ENCODE measurements around the gene LRIT2. TPM values are rescaled to one million over a fixed set of nuclear protein-coding genes. Genes with fewer than 3 reads are reported as not detected.

LRIT2 gene
- total RNA-seq, 1 experiment from 2014 or later: not detected

DNA sequence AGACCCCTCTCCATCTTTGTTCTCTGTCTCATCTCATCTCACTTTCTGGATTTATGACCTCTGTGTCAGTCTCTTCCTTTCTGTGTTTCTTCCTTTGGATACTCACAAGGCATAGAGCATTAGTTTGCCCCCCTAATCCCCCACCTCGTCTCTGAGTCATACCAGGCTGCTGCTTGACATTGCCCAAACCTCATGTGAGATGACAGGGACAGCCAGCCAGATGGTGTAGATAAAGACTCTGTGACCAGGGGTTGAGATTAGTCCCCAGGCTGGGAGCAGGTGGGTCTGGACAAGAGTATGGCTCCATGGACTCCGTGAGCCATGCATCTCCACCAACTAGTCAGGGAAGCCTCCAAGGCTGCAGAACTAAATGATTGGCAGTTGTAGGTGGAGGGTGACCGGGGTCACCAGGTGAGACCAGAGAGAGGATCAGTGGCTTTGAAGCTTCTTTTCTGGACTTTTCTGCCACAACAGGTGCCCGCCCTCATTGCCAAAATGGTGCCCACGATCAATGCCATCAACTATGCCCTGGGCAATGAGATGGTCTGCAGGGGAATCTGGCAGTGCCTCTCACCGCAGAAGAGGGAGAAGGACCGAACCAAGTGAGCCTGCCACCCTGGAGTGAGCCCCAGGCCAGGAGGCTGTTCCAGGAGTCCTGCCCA lies 32.8 kb upstream of the LRIT2 start:
- Histone ChIP-seq H3K9me3 (ENCODE audit: control insufficient read depth, insufficient read depth, low read depth, low read length) (no peaks in the 10 kb centered on the region), H3K27ac (ENCODE audit: low read length) (no peak overlapping the region), H3K27me3 (ENCODE audit: control insufficient read depth, insufficient read depth, low read length) (no peaks in the 10 kb centered on the region; the same call in 1 of the 2 replicates), H3K4me1 (ENCODE audit: control insufficient read depth, insufficient read depth, low read length) (no peaks in the 10 kb centered on the region), H3K36me3 (ENCODE audit: control insufficient read depth, insufficient read depth, low read length) (no peaks in the 10 kb centered on the region), H3K4me3 (ENCODE audit: low read depth in 2 of 2, low read length in 2 of 2) (no peak overlapping the region)
- intact Hi-C loops (cut with micrococcal nuclease; ENCODE audit: unreplicated experiment): no loop called here
- ATAC-seq (no peak), DNase-seq (ENCODE audit: low read depth, low spot score) (no peak)
- no TSS peak for BruUV-seq (replicated peaks)
- in situ Hi-C loops (cut with HindIII; ENCODE audit: low pct_unique_long_range_greater_than_20kb, low sequenced_read_pairs): no loop called here
- ChIA-PET POLR2A (no interaction called here), CTCF (no interaction called here)
- TF ChIP-seq, protein P1, sequence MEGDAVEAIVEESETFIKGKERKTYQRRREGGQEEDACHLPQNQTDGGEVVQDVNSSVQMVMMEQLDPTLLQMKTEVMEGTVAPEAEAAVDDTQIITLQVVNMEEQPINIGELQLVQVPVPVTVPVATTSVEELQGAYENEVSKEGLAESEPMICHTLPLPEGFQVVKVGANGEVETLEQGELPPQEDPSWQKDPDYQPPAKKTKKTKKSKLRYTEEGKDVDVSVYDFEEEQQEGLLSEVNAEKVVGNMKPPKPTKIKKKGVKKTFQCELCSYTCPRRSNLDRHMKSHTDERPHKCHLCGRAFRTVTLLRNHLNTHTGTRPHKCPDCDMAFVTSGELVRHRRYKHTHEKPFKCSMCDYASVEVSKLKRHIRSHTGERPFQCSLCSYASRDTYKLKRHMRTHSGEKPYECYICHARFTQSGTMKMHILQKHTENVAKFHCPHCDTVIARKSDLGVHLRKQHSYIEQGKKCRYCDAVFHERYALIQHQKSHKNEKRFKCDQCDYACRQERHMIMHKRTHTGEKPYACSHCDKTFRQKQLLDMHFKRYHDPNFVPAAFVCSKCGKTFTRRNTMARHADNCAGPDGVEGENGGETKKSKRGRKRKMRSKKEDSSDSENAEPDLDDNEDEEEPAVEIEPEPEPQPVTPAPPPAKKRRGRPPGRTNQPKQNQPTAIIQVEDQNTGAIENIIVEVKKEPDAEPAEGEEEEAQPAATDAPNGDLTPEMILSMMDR (IDR thresholded peaks at IDR 0.05): no peak
- TF ChIP-seq TCF7L2 (IDR thresholded peaks at IDR 0.05; ENCODE audit: low read depth, low read length) (no peak), SIN3A (IDR thresholded peaks at IDR 0.05; ENCODE audit: borderline replicate concordance, insufficient read depth, low read depth, low read length) (no peak), POLR2AphosphoS5 (IDR thresholded peaks at IDR 0.05; ENCODE audit: low read depth, low read length) (no peak)
- TF ChIP-seq, protein P2, sequence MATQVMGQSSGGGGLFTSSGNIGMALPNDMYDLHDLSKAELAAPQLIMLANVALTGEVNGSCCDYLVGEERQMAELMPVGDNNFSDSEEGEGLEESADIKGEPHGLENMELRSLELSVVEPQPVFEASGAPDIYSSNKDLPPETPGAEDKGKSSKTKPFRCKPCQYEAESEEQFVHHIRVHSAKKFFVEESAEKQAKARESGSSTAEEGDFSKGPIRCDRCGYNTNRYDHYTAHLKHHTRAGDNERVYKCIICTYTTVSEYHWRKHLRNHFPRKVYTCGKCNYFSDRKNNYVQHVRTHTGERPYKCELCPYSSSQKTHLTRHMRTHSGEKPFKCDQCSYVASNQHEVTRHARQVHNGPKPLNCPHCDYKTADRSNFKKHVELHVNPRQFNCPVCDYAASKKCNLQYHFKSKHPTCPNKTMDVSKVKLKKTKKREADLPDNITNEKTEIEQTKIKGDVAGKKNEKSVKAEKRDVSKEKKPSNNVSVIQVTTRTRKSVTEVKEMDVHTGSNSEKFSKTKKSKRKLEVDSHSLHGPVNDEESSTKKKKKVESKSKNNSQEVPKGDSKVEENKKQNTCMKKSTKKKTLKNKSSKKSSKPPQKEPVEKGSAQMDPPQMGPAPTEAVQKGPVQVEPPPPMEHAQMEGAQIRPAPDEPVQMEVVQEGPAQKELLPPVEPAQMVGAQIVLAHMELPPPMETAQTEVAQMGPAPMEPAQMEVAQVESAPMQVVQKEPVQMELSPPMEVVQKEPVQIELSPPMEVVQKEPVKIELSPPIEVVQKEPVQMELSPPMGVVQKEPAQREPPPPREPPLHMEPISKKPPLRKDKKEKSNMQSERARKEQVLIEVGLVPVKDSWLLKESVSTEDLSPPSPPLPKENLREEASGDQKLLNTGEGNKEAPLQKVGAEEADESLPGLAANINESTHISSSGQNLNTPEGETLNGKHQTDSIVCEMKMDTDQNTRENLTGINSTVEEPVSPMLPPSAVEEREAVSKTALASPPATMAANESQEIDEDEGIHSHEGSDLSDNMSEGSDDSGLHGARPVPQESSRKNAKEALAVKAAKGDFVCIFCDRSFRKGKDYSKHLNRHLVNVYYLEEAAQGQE (IDR thresholded peaks at IDR 0.05; ENCODE audit: insufficient read depth in 1 of 2, low read depth in 2 of 2, low read length in 1 of 2): no peak

DNA sequence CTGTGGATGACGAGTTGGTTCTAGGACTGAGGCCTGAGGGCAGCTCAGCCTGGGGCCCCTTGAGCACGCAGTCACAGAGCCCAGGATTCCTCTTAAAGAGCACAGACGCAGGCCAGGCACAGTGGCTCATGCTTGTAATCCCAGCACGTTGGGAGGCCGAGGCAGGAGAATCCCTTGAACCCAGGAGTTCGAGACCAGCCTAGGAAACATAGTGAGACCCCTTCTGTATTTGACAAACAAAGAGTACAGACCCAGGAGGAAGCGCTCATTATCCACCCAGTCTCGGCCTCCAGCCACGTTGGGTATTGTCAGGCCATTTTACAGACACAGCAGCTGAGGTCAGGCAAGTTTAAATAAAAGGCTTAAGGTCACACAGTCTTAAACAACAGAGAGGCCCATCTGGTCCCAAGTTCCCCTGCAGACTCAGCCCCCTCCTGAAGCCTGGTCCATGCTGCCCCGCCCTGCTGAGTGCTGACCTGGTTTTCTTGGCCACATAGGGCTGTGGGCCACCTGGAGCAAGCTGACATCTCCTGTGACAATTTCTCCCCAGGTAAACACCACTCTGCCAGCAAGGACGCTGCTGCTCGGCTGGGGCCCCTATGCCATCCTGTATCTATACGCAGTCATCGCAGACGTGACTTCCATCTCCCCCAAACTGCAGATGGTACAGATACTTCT lies 32.1 kb upstream of the LRIT2 start:
- BruUV-seq (replicated peaks): no TSS peak
- no peaks in the 10 kb centered on the region for H3K36me3 ChIP-seq (ENCODE audit: control insufficient read depth, insufficient read depth, low read length)
- no peak overlapping the region for H3K27ac ChIP-seq (ENCODE audit: low read length)
- intact Hi-C loops (cut with micrococcal nuclease; ENCODE audit: unreplicated experiment): no loop called here
- in situ Hi-C loops (cut with HindIII; ENCODE audit: low pct_unique_long_range_greater_than_20kb, low sequenced_read_pairs): no loop called here
- DNase-seq (ENCODE audit: low read depth, low spot score): no peak
- ATAC-seq: peak; percentile 22; the same call in 1 of the 2 replicates
- no peak for TF ChIP-seq TCF7L2 (IDR thresholded peaks at IDR 0.05; ENCODE audit: low read depth, low read length)
- TF ChIP-seq, protein P1 (IDR thresholded peaks at IDR 0.05): peak; percentile 61
- no peaks in the 10 kb centered on the region for H3K9me3 ChIP-seq (ENCODE audit: control insufficient read depth, insufficient read depth, low read depth, low read length)
- no peaks in the 10 kb centered on the region for H3K4me1 ChIP-seq (ENCODE audit: control insufficient read depth, insufficient read depth, low read length)
- H3K4me3 ChIP-seq (ENCODE audit: low read depth in 2 of 2, low read length in 2 of 2): peak overlapping the region in 1 of 2 experiments; percentile 55; a peak in 1 of 4 replicates
- ChIA-PET POLR2A (interaction anchor here (0.6 kb wide), 1 partner anchor 434 kb away, joined by 9 read pairs; no protein-coding TSS in a partner anchor), CTCF (interaction anchor here (0.7 to 1.2 kb wide), 3 partner anchors 24 to 119 kb away, joined by 3 to 4 read pairs (median 3); partner anchors contain the start of gene GHITM)
- no peaks in the 10 kb centered on the region; the same call in 1 of the 2 replicates for H3K27me3 ChIP-seq (ENCODE audit: control insufficient read depth, insufficient read depth, low read length)
